K562 (cell line): ENCODE results near the gene HACD1. TPM values are rescaled to one million over a fixed set of nuclear protein-coding genes. Genes with fewer than 3 reads are reported as not detected.

Experiments
- ATF1 ChIP-seq, 2 experiments: fragments of 450-650 bp in 1 of 2; IDR thresholded peaks; 2 replicates each; pipeline ENCODE4 v1.6.1; 2016; ENCODE audit warnings: missing compliant biosample characterization in 1 of 2, missing genetic modification characterization in 1 of 2
- CBX3 ChIP-seq, 2 experiments: IDR thresholded peaks; 1 replicate in 1 of 2; 2 replicates in 1 of 2; pipeline ENCODE4 v1.6.1; 2012; ENCODE audit warnings: inconsistent platforms in 2 of 2, low read length in 2 of 2, borderline replicate concordance in 1 of 2, control low read depth in 1 of 2
- CREM ChIP-seq: IDR thresholded peaks from 2 replicates; pipeline ENCODE4 v1.6.1; 2014; ENCODE audit warnings: antibody characterized with exemption, low read depth
- CXXC5 ChIP-seq: fragments of 250-450 bp; sonication (Bioruptor Pico); IDR thresholded peaks from 2 replicates; pipeline ENCODE4 v1.8.0; 2022; ENCODE audit warnings: inconsistent platforms, mild to moderate bottlenecking, moderate library complexity
- DPF2 ChIP-seq: fragments of 450-650 bp; IDR thresholded peaks from 2 replicates; pipeline ENCODE4 v1.6.1; 2016
- FOXP1 ChIP-seq: sonication (generic); formaldehyde crosslinking; IDR thresholded peaks from 2 replicates; pipeline ENCODE4 v1.8.0; 2022; ENCODE audit warnings: mild to moderate bottlenecking, missing genetic modification reagents
- GATA2 ChIP-seq: sonication (generic); formaldehyde crosslinking; IDR thresholded peaks from 2 replicates; pipeline ENCODE4 v1.4.0; 2020; ENCODE audit warnings: mild to moderate bottlenecking, missing genetic modification reagents
- MYNN ChIP-seq, 2 experiments: sonication (generic); formaldehyde crosslinking in 1 of 2; IDR thresholded peaks; 2 replicates each; pipeline versions ENCODE4 v1.5.0 to v1.6.1; 2016 to 2020; ENCODE audit warnings: antibody characterized with exemption in 1 of 2, missing genetic modification reagents in 1 of 2
- NFYB ChIP-seq: IDR thresholded peaks from 2 replicates; pipeline ENCODE4 v1.6.1; 2011; ENCODE audit warnings: mild to moderate bottlenecking, moderate library complexity; ENCODE audit not compliant: insufficient read length; ENCODE audit errors: extremely low read depth
- NONO ChIP-seq, 2 experiments: fragments of 200-400 bp in 1 of 2; fragments of 450-650 bp in 1 of 2; formaldehyde crosslinking in 1 of 2; IDR thresholded peaks; 2 replicates each; pipeline ENCODE4 v1.6.1; 2017; ENCODE audit warnings: low read depth in 2 of 2, mild to moderate bottlenecking in 2 of 2, moderate library complexity in 2 of 2, low read length in 1 of 2
- PML ChIP-seq: IDR thresholded peaks from 2 replicates; pipeline ENCODE4 v1.6.1; 2012; ENCODE audit warnings: low read length, inconsistent platforms
- POU5F1 ChIP-seq: fragments of 150-350 bp; IDR thresholded peaks from 2 replicates; pipeline ENCODE4 v1.6.1; 2014; ENCODE audit warnings: borderline replicate concordance, low read length, low read depth, mild to moderate bottlenecking; ENCODE audit not compliant: partially characterized antibody
- RAD21 ChIP-seq, 2 experiments: fragments of 250-450 bp in 1 of 2; fragments of 450-650 bp in 1 of 2; sonication (Bioruptor Pico) in 1 of 2; formaldehyde crosslinking in 1 of 2; IDR thresholded peaks in 1 of 2; conservative IDR thresholded peaks in 1 of 2; 2 replicates each; pipeline versions ENCODE4 v1.4.0 to v1.8.0; 2020 to 2022; ENCODE audit warnings: mild to moderate bottlenecking in 2 of 2, moderate library complexity in 1 of 2
- SMAD3 ChIP-seq: fragments of 450-650 bp; formaldehyde crosslinking; conservative IDR thresholded peaks from 2 replicates; pipeline ENCODE4 v1.4.0; 2020; ENCODE audit warnings: mild to moderate bottlenecking
- ZNF174 ChIP-seq: fragments of 250-450 bp; sonication (Bioruptor Pico); IDR thresholded peaks from 2 replicates; pipeline ENCODE4 v1.4.0; 2020; ENCODE audit warnings: mild to moderate bottlenecking
- ZNF347 ChIP-seq: fragments of 450-650 bp; formaldehyde crosslinking; IDR thresholded peaks from 2 replicates; pipeline ENCODE4 v1.4.0; 2020; ENCODE audit warnings: low read depth, mild to moderate bottlenecking, moderate library complexity
- ZNF354B ChIP-seq: fragments of 250-450 bp; sonication (Bioruptor Pico); IDR thresholded peaks from 2 replicates; pipeline ENCODE4 v1.4.0; 2020
- ZNF766 ChIP-seq: fragments of 200-800 bp; sonication (Bioruptor generic); conservative IDR thresholded peaks from 2 replicates; pipeline ENCODE4 v1.6.1; 2016; ENCODE audit warnings: missing genetic modification characterization, missing compliant biosample characterization
- ZNF79 ChIP-seq: fragments of 250-450 bp; sonication (Bioruptor Pico); IDR thresholded peaks from 2 replicates; pipeline ENCODE4 v1.4.0; 2020; ENCODE audit warnings: low read depth, mild to moderate bottlenecking, moderate library complexity
- polyA plus RNA-seq, 8 experiments: library from polyadenylated mRNA; depleted of rRNA in 4 of 8; stranded (reverse) in 5 of 8; unstranded in 3 of 8; fragments of >200 nt; fragmentation: Nextera tagmentation in 2 of 8; fragmentation: Illumina TruSeq in 1 of 8; extraction: Ambion mirVana in 2 of 8; extraction: Trizol in 1 of 8; gene quantifications; 2 replicates each; pipeline versions ENCODE4 v1.2.1 to v1.2.3, GENCODE V29; 2011 to 2014; ENCODE audit warnings: inconsistent platforms in 1 of 8, missing spikeins in 1 of 8
- total RNA-seq, 7 experiments: library from RNA; depleted of rRNA in 6 of 7; stranded (reverse); fragments of >200 nt in 6 of 7; fragmentation: Illumina TruSeq in 2 of 7; extraction: Trizol in 2 of 7; gene quantifications; 2 replicates each; pipeline versions ENCODE4 v1.2.1 to v1.2.3, GENCODE V29; 2011 to 2021; ENCODE audit warnings: low replicate concordance in 1 of 7
- TF ChIP-seq, protein P1 (sequence below), 2 experiments: fragments of 200-800 bp in 1 of 2; sonication (Bioruptor generic) in 1 of 2; sonication (generic) in 1 of 2; formaldehyde crosslinking in 1 of 2; IDR thresholded peaks in 1 of 2; conservative IDR thresholded peaks in 1 of 2; 2 replicates each; pipeline versions ENCODE4 v1.5.0 to v1.6.1; 2016 to 2020; ENCODE audit warnings: missing compliant biosample characterization in 1 of 2, missing genetic modification characterization in 1 of 2, missing genetic modification reagents in 1 of 2
- TF ChIP-seq, protein P2 (sequence below): fragments of 450-650 bp; formaldehyde crosslinking; IDR thresholded peaks from 2 replicates; pipeline ENCODE4 v1.4.0; 2020; ENCODE audit warnings: mild to moderate bottlenecking, moderate library complexity
- TF ChIP-seq, protein P3 (sequence below): fragments of 450-650 bp; formaldehyde crosslinking; IDR thresholded peaks from 2 replicates; pipeline ENCODE4 v1.4.0; 2020; ENCODE audit warnings: mild to moderate bottlenecking

Gene HACD1
- total and polyA plus RNA-seq, 9 of the 15 experiments (the other 6 are each of a cell fraction or from before 2014, with no cell fraction given): 0.99 to 4.5 (median 2.4) TPM

DNA sequence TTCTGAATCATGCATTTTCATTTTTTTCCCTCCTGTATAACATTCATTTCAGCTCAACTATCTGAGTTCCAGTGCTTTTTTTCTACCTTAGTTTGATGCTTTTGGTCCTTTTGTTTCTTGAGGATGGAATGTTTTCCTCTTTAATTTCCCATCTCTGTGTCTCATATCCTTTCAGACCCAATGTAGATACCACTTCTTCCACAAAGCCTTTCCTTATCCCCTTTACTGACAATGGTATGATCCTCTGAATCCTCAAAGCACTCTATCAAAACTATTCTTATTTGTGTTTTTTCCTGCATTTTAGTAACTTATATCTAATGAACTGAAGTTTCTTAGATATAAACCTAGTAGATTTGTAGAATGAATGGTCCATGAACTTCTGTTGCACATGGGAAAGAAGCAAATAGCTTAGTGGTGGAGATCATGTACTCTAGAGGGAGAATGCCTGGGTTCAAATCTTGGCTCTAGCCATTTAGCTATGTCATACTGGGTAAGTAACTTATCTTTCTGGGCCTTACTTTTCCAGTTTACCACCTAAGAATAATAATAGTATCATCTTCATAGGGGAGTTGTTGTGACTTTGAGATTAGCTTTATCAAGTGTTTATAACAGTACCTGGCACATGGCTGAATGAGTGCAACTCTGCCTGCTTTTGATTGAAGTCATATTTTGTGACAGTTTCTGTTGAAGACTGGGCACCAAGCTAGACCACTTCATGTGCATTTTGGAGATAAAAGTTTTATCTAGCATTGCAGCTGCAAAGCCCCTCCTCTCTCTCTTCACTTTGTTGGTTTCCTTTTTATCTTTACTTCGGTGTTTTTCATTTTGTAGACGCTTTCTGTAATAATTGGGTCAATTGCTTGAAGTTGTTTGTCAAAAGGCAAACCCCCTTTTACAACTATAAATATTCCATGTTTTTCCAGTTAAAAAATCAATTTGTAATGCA lies 45.3 kb upstream of the HACD1 start (continued):
- TF ChIP-seq ZNF79 (CRISPR knock-in tag) (peak; percentile 53; the same call in 1 of the 2 replicates), ZNF766 (CRISPR knock-in tag) (peak; percentile 94), GATA2 (CRISPR knock-in tag) (peak; percentile 95), FOXP1 (CRISPR knock-in tag) (0 out of 2 replicates have a peak, but pooled peaks have one; percentile 52), POU5F1 (no peak), SMAD3 (CRISPR knock-in tag) (peak; percentile 81; the same call in 1 of the 2 replicates), ZNF354B (peak; percentile 76), CXXC5 (CRISPR knock-in tag) (peak; percentile 66; the same call in 1 of the 2 replicates), NONO (IDR thresholded peaks at IDR 0.05; ENCODE audit: low read depth in 2 of 2, low read length in 1 of 2) (peak in 1 of 2 experiments; percentile 92; a peak in 2 of 4 replicates), ZNF347 (CRISPR knock-in tag) (no peak), RAD21 (CRISPR knock-in tag; conservative IDR thresholded peaks at IDR 0.05 in 1 of 2, IDR thresholded peaks at IDR 0.05 in 1 of 2) (0 out of 4 replicates have a peak, but pooled peaks of 1 of the 2 experiments have one; percentile 9), DPF2 (peak; percentile 100), ATF1 (CRISPR knock-in tag; IDR thresholded peaks at IDR 0.05) (no peak), ATF1 (tag; IDR thresholded peaks at IDR 0.05) (peak; percentile 79), MYNN (IDR thresholded peaks at IDR 0.05) (peak; percentile 93), MYNN (CRISPR knock-in tag; IDR thresholded peaks at IDR 0.05) (no peak), PML (peak; percentile 99), CBX3 (IDR thresholded peaks at IDR 0.05; ENCODE audit: borderline replicate concordance in 1 of 2, low read length in 2 of 2) (0 out of 3 replicates have a peak, but pooled peaks of 1 of the 2 experiments have one; percentile 78), ZNF174 (0 out of 2 replicates have a peak, but pooled peaks have one; percentile 13), NFYB (no peak), CREM (peak; percentile 70)
- TF ChIP-seq, protein P1, sequence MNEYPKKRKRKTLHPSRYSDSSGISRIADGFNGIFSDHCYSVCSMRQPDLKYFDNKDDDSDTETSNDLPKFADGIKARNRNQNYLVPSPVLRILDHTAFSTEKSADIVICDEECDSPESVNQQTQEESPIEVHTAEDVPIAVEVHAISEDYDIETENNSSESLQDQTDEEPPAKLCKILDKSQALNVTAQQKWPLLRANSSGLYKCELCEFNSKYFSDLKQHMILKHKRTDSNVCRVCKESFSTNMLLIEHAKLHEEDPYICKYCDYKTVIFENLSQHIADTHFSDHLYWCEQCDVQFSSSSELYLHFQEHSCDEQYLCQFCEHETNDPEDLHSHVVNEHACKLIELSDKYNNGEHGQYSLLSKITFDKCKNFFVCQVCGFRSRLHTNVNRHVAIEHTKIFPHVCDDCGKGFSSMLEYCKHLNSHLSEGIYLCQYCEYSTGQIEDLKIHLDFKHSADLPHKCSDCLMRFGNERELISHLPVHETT (CRISPR knock-in tag; conservative IDR thresholded peaks at IDR 0.05 in 1 of 2, IDR thresholded peaks at IDR 0.05 in 1 of 2): peak in 1 of 2 experiments; percentile 84; a peak in 2 of 4 replicates
- TF ChIP-seq, protein P2, sequence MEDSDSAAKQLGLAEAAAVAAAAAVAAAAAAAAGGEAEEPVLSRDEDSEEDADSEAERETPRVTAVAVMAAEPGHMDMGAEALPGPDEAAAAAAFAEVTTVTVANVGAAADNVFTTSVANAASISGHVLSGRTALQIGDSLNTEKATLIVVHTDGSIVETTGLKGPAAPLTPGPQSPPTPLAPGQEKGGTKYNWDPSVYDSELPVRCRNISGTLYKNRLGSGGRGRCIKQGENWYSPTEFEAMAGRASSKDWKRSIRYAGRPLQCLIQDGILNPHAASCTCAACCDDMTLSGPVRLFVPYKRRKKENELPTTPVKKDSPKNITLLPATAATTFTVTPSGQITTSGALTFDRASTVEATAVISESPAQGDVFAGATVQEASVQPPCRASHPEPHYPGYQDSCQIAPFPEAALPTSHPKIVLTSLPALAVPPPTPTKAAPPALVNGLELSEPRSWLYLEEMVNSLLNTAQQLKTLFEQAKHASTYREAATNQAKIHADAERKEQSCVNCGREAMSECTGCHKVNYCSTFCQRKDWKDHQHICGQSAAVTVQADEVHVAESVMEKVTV (CRISPR knock-in tag): no peak; the same call in 1 of the 2 replicates
- TF ChIP-seq, protein P3, sequence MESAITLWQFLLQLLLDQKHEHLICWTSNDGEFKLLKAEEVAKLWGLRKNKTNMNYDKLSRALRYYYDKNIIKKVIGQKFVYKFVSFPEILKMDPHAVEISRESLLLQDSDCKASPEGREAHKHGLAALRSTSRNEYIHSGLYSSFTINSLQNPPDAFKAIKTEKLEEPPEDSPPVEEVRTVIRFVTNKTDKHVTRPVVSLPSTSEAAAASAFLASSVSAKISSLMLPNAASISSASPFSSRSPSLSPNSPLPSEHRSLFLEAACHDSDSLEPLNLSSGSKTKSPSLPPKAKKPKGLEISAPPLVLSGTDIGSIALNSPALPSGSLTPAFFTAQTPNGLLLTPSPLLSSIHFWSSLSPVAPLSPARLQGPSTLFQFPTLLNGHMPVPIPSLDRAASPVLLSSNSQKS (CRISPR knock-in tag): 0 out of 2 replicates have a peak, but pooled peaks have one; percentile 14
